RWPE1 (cell line): ENCODE measurements around the gene METTL14.

Experiments used
- CTCF ChIA-PET: fragments of 350-600 bp; sonication (Branson Sonifier 250); formaldehyde crosslinking; extraction: SDS; loops from one replicate; lab custom pipeline; 2021; lab: Yijun Ruan, JAX
- POLR2A ChIA-PET: fragments of 400-600 bp; formaldehyde crosslinking; extraction: SDS; loops from one replicate; lab custom pipeline; 2020; ENCODE audit warnings: antibody characterized with exemption; ENCODE audit not compliant: low non-redundant PET; lab: Yijun Ruan, JAX
- DNase-seq: peaks from one replicate; pipeline ENCODE4 v3.0.0; 2012; ENCODE audit warnings: low spot score
- H3K27ac ChIP-seq: fragments of 450-650 bp; 2 replicates; pipeline ENCODE4 v1.5.1; 2017
- TF ChIP-seq, protein P1 (sequence below): fragments of 450-650 bp; conservative IDR thresholded peaks from 2 replicates; pipeline ENCODE4 v1.5.1; 2017; ENCODE audit warnings: low read depth, mild to moderate bottlenecking

Gene METTL14

DNA sequence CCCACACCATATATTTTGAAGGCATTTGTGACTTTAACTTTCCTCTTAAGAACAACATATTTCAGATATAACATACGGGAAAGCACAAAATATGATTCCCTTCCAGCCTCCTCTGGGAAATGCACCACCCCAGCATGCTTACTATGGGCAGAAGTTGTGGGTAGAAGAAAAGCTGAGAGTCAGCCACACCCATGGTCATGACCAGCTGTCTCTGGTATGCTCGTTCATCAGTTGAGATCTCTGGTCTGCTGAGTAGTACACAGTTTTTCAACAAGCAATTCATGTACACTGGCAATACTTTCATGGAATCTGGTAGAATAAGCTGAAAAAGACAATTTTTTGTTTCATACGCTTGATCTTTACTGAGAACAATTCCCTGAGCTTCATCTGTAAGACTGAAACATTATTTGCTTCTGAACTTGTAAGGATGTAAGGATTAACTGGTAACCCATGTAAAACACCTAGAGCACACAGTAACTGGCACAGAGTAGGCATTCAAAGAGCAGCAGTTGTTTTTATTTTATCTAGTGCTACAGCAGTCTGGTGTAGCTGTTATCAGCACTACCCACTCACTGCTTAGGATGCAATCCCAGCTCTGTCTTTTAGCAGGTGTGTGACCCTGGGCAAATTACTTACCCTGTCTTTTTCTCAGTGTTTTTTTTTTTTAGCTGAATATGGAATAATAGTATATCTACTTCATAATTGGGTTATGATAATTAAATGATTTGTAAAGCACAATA, 47.6 kb downstream of the METTL14 start:
- no peak overlapping the region for H3K27ac ChIP-seq
- DNase-seq = no peak
- CTCF ChIA-PET = interaction anchor here (0.8 to 1.0 kb wide), 2 partner anchors 12 to 132 kb away, joined by 3 read pairs; no protein-coding TSS in a partner anchor
- TF ChIP-seq, protein P1, sequence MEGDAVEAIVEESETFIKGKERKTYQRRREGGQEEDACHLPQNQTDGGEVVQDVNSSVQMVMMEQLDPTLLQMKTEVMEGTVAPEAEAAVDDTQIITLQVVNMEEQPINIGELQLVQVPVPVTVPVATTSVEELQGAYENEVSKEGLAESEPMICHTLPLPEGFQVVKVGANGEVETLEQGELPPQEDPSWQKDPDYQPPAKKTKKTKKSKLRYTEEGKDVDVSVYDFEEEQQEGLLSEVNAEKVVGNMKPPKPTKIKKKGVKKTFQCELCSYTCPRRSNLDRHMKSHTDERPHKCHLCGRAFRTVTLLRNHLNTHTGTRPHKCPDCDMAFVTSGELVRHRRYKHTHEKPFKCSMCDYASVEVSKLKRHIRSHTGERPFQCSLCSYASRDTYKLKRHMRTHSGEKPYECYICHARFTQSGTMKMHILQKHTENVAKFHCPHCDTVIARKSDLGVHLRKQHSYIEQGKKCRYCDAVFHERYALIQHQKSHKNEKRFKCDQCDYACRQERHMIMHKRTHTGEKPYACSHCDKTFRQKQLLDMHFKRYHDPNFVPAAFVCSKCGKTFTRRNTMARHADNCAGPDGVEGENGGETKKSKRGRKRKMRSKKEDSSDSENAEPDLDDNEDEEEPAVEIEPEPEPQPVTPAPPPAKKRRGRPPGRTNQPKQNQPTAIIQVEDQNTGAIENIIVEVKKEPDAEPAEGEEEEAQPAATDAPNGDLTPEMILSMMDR = no peak
- POLR2A ChIA-PET = interaction anchor here (0.6 to 0.7 kb wide), 2 partner anchors 33 to 235 kb away, joined by 3 to 4 read pairs; no protein-coding TSS in a partner anchor

DNA sequence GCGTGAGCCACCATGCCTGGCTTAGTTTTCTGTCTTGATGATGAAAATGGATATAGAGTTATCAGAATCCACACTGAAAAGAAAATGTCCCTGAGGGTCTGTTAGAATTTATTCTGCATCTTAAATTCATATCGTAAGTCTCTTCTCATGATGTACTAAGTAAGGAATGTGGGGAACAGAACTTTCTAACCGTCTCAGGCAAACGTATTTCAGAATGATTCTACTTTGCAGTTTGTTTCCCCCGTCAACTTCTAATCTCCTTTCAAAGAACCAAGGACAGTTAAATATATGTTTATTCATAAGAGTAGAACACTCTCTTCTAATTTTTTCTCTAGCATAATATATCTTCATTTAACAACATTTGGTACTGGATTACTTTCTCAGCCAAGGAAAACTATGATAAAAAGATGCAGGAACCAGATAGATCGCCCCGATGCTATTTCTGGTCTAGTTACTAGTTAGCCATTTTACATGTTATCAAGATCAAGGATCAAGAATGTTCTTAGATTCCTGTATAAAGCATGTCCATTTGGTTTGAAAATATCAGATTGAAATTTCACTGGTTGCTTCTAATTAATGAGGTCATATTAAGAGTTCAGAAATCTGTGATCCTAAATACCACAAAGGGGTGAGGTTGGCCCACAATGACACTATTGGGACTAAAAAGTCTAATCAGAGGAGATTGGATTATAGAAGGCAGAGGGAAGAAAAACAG, 49.5 kb downstream of the METTL14 start:
- no peak for DNase-seq
- no peak overlapping the region for H3K27ac ChIP-seq
- TF ChIP-seq, protein P1 = no peak
- ChIA-PET CTCF (no interaction called here), POLR2A (no interaction called here)

DNA sequence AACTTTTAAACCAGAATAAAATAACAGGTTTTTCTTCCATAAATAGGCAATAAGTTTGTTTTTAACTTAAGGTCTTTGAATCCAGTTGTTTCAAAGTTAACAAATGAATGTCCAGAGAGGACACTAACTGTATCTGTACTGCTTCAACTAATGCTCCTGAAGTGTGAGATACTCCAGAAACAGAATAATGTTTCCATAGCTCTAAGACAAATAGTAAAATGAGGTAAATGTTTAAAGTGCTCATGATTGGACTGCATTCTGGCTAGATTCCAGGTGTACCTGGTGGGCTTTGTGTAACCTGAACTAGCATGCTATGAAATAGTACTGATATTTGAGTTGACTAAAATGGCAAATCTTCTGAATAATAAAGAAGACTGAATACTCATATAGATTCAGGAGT, 51.7 kb downstream of the METTL14 start:
- TF ChIP-seq, protein P1 = no peak
- POLR2A ChIA-PET = no interaction called here
- no peak for DNase-seq
- H3K27ac ChIP-seq = no peak overlapping the region
- CTCF ChIA-PET = interaction anchor here (1.1 kb wide), 1 partner anchor 128 kb away, joined by 3 read pairs; no protein-coding TSS in a partner anchor

DNA sequence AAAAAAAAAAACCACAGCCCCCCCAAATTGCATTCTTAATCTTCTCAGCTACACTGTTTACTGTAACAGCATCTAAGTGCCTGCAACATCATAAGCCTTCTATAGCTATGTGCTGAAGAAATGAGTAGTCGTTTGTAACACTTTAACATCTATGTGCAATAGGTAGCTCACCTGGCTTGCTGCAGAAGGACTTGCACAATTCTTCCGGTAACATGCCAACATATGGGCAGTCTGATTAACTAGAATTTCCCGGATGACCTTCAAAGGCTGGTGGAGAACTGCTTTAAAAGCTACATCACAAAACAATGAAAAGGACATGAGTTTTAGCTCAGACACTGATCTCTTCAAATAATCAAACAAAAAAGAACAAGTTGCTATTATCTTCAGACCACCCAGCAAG, 52.9 kb downstream of the METTL14 start:
- no peak for DNase-seq
- H3K27ac ChIP-seq = no peak overlapping the region
- ChIA-PET CTCF (interaction anchor here (1.1 kb wide), 1 partner anchor 127 kb away, joined by 3 read pairs; no protein-coding TSS in a partner anchor), POLR2A (no interaction called here)
- TF ChIP-seq, protein P1 = no peak

DNA sequence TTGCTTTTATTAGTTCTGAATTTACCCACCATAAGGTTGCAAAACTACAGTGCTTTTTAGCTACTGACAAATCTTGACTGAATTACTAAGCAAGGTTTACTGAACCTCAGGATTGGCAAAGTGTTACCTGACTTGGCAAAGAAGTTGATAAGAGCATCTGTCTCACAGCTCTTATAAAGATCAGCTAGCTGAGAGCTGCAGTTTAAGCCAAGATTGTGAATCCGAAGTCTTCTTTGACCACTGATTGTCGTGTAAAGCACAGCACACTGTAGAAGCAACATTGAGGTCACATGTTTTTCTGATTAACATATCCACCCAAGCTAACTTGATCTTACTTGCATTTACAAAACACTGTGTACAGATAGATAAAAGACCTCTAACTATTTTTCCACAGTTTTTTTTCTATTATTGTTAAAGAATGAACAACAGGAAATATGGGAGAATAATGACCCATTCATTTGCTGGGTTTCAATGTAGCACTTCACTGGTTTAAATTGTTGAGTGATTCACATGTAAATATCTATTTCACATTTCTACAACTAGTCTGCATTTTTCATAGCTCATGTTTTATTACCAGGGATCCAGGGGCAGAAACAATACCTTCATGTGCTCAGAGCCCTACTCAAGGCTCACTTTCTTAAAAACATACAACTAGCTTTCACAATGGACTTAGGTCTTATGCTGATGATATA, 54.0 kb downstream of the METTL14 start:
- TF ChIP-seq, protein P1 = no peak
- ChIA-PET POLR2A (no interaction called here), CTCF (interaction anchor here (0.5 to 0.6 kb wide), 3 partner anchors 16 to 153 kb away, joined by 3 to 5 read pairs (median 3); no protein-coding TSS in a partner anchor)
- H3K27ac ChIP-seq = no peak overlapping the region
- DNase-seq = no peak

DNA sequence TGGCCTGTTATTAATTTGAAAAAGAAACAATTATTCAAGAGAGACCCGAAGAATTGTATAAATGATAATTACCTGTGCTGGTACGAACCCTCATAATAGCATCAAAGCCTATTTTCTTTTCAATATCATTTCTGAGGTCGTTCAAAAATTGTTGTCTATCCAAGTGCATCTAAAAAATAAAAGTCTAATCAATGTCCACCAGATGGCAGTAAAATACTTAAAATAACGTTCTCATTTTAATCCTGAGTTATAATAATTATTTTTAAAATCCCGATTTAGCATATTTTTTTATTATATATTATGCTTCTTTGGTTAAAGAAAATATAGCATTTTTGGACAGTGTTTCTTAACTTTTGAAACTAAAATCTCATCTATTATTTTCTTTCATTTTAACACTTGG, 55.7 kb downstream of the METTL14 start:
- H3K27ac ChIP-seq = no peak overlapping the region
- TF ChIP-seq, protein P1 = 0 out of 2 replicates have a peak, but pooled peaks have one; percentile 40
- ChIA-PET POLR2A (no interaction called here), CTCF (interaction anchor here (0.6 to 1.2 kb wide), 4 partner anchors 124 to 889 kb away, joined by 3 to 4 read pairs (median 3); partner anchors contain the start of gene SYNPO2)
- DNase-seq = peak; percentile 8
